T-helper 1 cell treated with Interleukin-12 subunit alpha and Interleukin-12 subunit beta and Interleukin-4 antibody, amounts not matched to agents 30 μg/mL and 1 μg/mL, for 36 hours (primary cell): Measurements from ENCODE around the gene NCKIPSD.

ENCODE experiments used
- H3K27ac Mint-ChIP-seq: one replicate; pipeline ENCODE4 v1.8.0; 2021; ENCODE audit warnings: mild to moderate bottlenecking, mixed read lengths
- H3K27me3 Mint-ChIP-seq: one replicate; pipeline ENCODE4 v1.8.0; 2021; ENCODE audit warnings: low read depth, mixed read lengths
- H3K36me3 Mint-ChIP-seq: one replicate; pipeline ENCODE4 v1.8.0; 2021; ENCODE audit warnings: low read depth, mixed read lengths
- H3K4me1 Mint-ChIP-seq: one replicate; pipeline ENCODE4 v1.8.0; 2021; ENCODE audit warnings: low read depth, mixed read lengths
- H3K4me3 Mint-ChIP-seq: one replicate; pipeline ENCODE4 v1.8.0; 2021; ENCODE audit warnings: mild to moderate bottlenecking, moderate library complexity, mixed read lengths
- H3K9me3 Mint-ChIP-seq: one replicate; pipeline ENCODE4 v1.8.0; 2021; ENCODE audit warnings: mixed read lengths

NCKIPSD gene

GRCh38 chr3:48674505-48674904 is 11.2 kb downstream of the NCKIPSD start:
- H3K27ac Mint-ChIP-seq = no peak overlapping the region
- no peaks in the 10 kb centered on the region for H3K4me1 Mint-ChIP-seq
- H3K36me3 Mint-ChIP-seq = peaks cover 32% of the 10 kb centered on the region
- no peaks in the 10 kb centered on the region for H3K27me3 Mint-ChIP-seq
- no peak overlapping the region for H3K4me3 Mint-ChIP-seq
- no peaks in the 10 kb centered on the region for H3K9me3 Mint-ChIP-seq

GRCh38 chr3:48672522-48672921 is 13.2 kb downstream of the NCKIPSD start:
- H3K27me3 Mint-ChIP-seq = no peaks in the 10 kb centered on the region
- no peak overlapping the region for H3K4me3 Mint-ChIP-seq
- H3K4me1 Mint-ChIP-seq = no peaks in the 10 kb centered on the region
- no peak overlapping the region for H3K27ac Mint-ChIP-seq
- H3K36me3 Mint-ChIP-seq = peaks cover 22% of the 10 kb centered on the region
- H3K9me3 Mint-ChIP-seq = no peaks in the 10 kb centered on the region

GRCh38 chr3:48664929-48665328 is 20.8 kb downstream of the NCKIPSD start:
- Mint-ChIP-seq H3K27me3 (peaks cover 13% of the 10 kb centered on the region), H3K4me3 (no peak overlapping the region), H3K27ac (no peak overlapping the region), H3K4me1 (peaks cover 14% of the 10 kb centered on the region), H3K9me3 (no peaks in the 10 kb centered on the region), H3K36me3 (peaks cover 3% of the 10 kb centered on the region)

- Mint-ChIP-seq H3K36me3 (peaks cover 3% of the 10 kb centered on the region), H3K27ac (peak overlapping the region; percentile 93), H3K27me3 (peaks cover 18% of the 10 kb centered on the region), H3K9me3 (no peaks in the 10 kb centered on the region), H3K4me3 (peak overlapping the region; percentile 94), H3K4me1 (peaks cover 14% of the 10 kb centered on the region)
Measured at GRCh38 chr3:48664313-48664644, 21.4 kb downstream of the NCKIPSD start.

GRCh38 chr3:48663489-48664312 is 22.0 kb downstream of the NCKIPSD start:
- Mint-ChIP-seq H3K4me1 (peaks cover 14% of the 10 kb centered on the region), H3K27ac (peak overlapping the region; percentile 93), H3K9me3 (no peaks in the 10 kb centered on the region), H3K4me3 (peak overlapping the region; percentile 94), H3K27me3 (peaks cover 18% of the 10 kb centered on the region), H3K36me3 (peaks cover 3% of the 10 kb centered on the region)

- Mint-ChIP-seq H3K4me3 (peak within 1 kb of the TSS; percentile 94), H3K27me3 (peaks cover 18% of the 10 kb centered on the region), H3K36me3 (peaks cover 3% of the 10 kb centered on the region), H3K4me1 (peaks cover 14% of the 10 kb centered on the region), H3K9me3 (no peaks in the 10 kb centered on the region), H3K27ac (peak within 1 kb of the TSS; percentile 93)
Measured at GRCh38 chr3:48662753-48663488, 22.8 kb downstream of the NCKIPSD start, which contains the start of gene CELSR3. Gene CELSR3 (minus strand): TSS chr3:48662886. CDS start chr3:48662634, 252 bp downstream.

GRCh38 chr3:48662145-48662752 is 23.5 kb downstream of the NCKIPSD start:
- H3K36me3 Mint-ChIP-seq = peaks cover 3% of the 10 kb centered on the region
- H3K27ac Mint-ChIP-seq = no peak overlapping the region
- peak overlapping the region; percentile 40 for H3K4me3 Mint-ChIP-seq
- H3K27me3 Mint-ChIP-seq = peaks cover 18% of the 10 kb centered on the region
- H3K9me3 Mint-ChIP-seq = no peaks in the 10 kb centered on the region
- peaks cover 14% of the 10 kb centered on the region for H3K4me1 Mint-ChIP-seq

GRCh38 chr3:48661501-48662144 is 24.1 kb downstream of the NCKIPSD start:
- Mint-ChIP-seq H3K4me3 (peak overlapping the region; percentile 40), H3K27me3 (peaks cover 18% of the 10 kb centered on the region), H3K9me3 (no peaks in the 10 kb centered on the region), H3K27ac (no peak overlapping the region), H3K36me3 (peaks cover 3% of the 10 kb centered on the region), H3K4me1 (peaks cover 14% of the 10 kb centered on the region)

- Mint-ChIP-seq H3K4me3 (no peak overlapping the region), H3K27me3 (peaks cover 18% of the 10 kb centered on the region), H3K27ac (no peak overlapping the region), H3K36me3 (peaks cover 3% of the 10 kb centered on the region), H3K9me3 (no peaks in the 10 kb centered on the region), H3K4me1 (peaks cover 15% of the 10 kb centered on the region)
Measured at GRCh38 chr3:48660800-48661400, 24.8 kb downstream of the NCKIPSD start.

- Mint-ChIP-seq H3K4me1 (peaks cover 8% of the 10 kb centered on the region), H3K4me3 (peak overlapping the region; percentile 59), H3K27me3 (peaks cover 7% of the 10 kb centered on the region), H3K36me3 (no peaks in the 10 kb centered on the region), H3K27ac (peak overlapping the region; percentile 31), H3K9me3 (no peaks in the 10 kb centered on the region)
Measured at GRCh38 chr3:48656841-48657281, 28.9 kb downstream of the NCKIPSD start.

GRCh38 chr3:48656061-48656840 is 29.5 kb downstream of the NCKIPSD start:
- no peaks in the 10 kb centered on the region for H3K36me3 Mint-ChIP-seq
- peak overlapping the region; percentile 60 for H3K4me3 Mint-ChIP-seq
- H3K9me3 Mint-ChIP-seq = no peaks in the 10 kb centered on the region
- H3K4me1 Mint-ChIP-seq = peaks cover 6% of the 10 kb centered on the region
- peak overlapping the region; percentile 82 for H3K27ac Mint-ChIP-seq
- H3K27me3 Mint-ChIP-seq = peaks cover 4% of the 10 kb centered on the region

- H3K4me1 Mint-ChIP-seq = peaks cover 6% of the 10 kb centered on the region
- H3K27ac Mint-ChIP-seq = peak overlapping the region; percentile 82
- H3K4me3 Mint-ChIP-seq = peak overlapping the region; percentile 64
- H3K27me3 Mint-ChIP-seq = peaks cover 4% of the 10 kb centered on the region
- H3K9me3 Mint-ChIP-seq = no peaks in the 10 kb centered on the region
- no peaks in the 10 kb centered on the region for H3K36me3 Mint-ChIP-seq
Measured at GRCh38 chr3:48655606-48656005, 30.1 kb downstream of the NCKIPSD start.

GRCh38 chr3:48655063-48655462 is 30.7 kb downstream of the NCKIPSD start:
- Mint-ChIP-seq H3K4me1 (peaks cover 6% of the 10 kb centered on the region), H3K27ac (peak overlapping the region; percentile 82), H3K4me3 (peak overlapping the region; percentile 64), H3K9me3 (no peaks in the 10 kb centered on the region), H3K27me3 (peaks cover 4% of the 10 kb centered on the region), H3K36me3 (no peaks in the 10 kb centered on the region)
